Caco-2 (cell line): ENCODE results near the gene SLC25A1. TPM values are rescaled to one million over a fixed set of nuclear protein-coding genes. Genes with fewer than 3 reads are reported as not detected.

Experiments
- BruUV-seq: library from RNA; stranded (reverse); fragments of 400-500 nt; replicated peaks from 2 replicates; lab custom pipeline; 2021; lab: Mats Ljungman, UMichigan
- CTCF ChIA-PET: fragments of 300-600 bp; sonication (Branson Sonifier 250); formaldehyde crosslinking; loops from one replicate; lab custom pipeline; 2022; ENCODE audit warnings: antibody characterized with exemption; lab: Charles Lee
- POLR2A ChIA-PET: fragments of 300-600 bp; sonication (Branson Sonifier 250); formaldehyde crosslinking; loops from one replicate; lab custom pipeline; 2022; ENCODE audit warnings: antibody characterized with exemption; lab: Charles Lee
- DNase-seq, 2 experiments: peaks; one replicate each; pipeline versions ENCODE4 v3.0.0 to v3.0.0-alpha.2; 2020 to 2022
- H3K27me3 ChIP-seq: replicated peaks from 2 replicates; pipeline ENCODE4 v1.6.0; 2011; ENCODE audit warnings: low read length; ENCODE audit not compliant: control insufficient read depth, insufficient read depth
- H3K36me3 ChIP-seq: 2 replicates; pipeline ENCODE4 v1.5.1; 2011; ENCODE audit warnings: low read length; ENCODE audit not compliant: control insufficient read depth, insufficient read depth
- H3K4me1 ChIP-seq: fragments of 250-450 bp; sonication (Bioruptor Pico); 2 replicates; pipeline ENCODE4 v1.5.1; 2020; ENCODE audit warnings: mild to moderate bottlenecking
- H3K4me3 ChIP-seq: 2 replicates; pipeline ENCODE4 v1.5.1; 2011; ENCODE audit warnings: low read depth, mild to moderate bottlenecking, control low read depth, low read length
- H3K9me3 ChIP-seq: fragments of 250-450 bp; sonication (Bioruptor Pico); 2 replicates; pipeline ENCODE4 v1.5.1; 2020; ENCODE audit warnings: mild to moderate bottlenecking, moderate library complexity
- H3K27ac Mint-ChIP-seq: one replicate; pipeline ENCODE4 v1.8.0; 2022; ENCODE audit warnings: mixed read lengths; ENCODE audit not compliant: unreplicated experiment
- H3K27me3 Mint-ChIP-seq: one replicate; pipeline ENCODE4 v1.8.0; 2022; ENCODE audit warnings: mixed read lengths; ENCODE audit not compliant: insufficient read depth, unreplicated experiment
- H3K36me3 Mint-ChIP-seq: one replicate; pipeline ENCODE4 v1.8.0; 2022; ENCODE audit warnings: mild to moderate bottlenecking, mixed read lengths; ENCODE audit not compliant: insufficient read depth, unreplicated experiment
- H3K4me1 Mint-ChIP-seq: one replicate; pipeline ENCODE4 v1.8.0; 2022; ENCODE audit warnings: low read depth, mixed read lengths; ENCODE audit not compliant: unreplicated experiment
- H3K4me3 Mint-ChIP-seq: one replicate; pipeline ENCODE4 v1.8.0; 2022; ENCODE audit warnings: mild to moderate bottlenecking, moderate library complexity, mixed read lengths; ENCODE audit not compliant: unreplicated experiment
- H3K9me3 Mint-ChIP-seq: one replicate; pipeline ENCODE4 v1.8.0; 2022; ENCODE audit warnings: mixed read lengths; ENCODE audit not compliant: unreplicated experiment
- intact Hi-C: fragments of 100-400 bp; cut with micrococcal nuclease; formaldehyde crosslinking; loops from one replicate; pipeline ENCODE4 v1.10.0; 2022; ENCODE audit not compliant: unreplicated experiment
- total RNA-seq: library from RNA; stranded (reverse); gene quantifications from 2 replicates; pipeline ENCODE4 v1.2.3, GENCODE V29; 2022
- TF ChIP-seq, protein P1 (sequence below), 2 experiments: fragments of 200-600 bp in 1 of 2; IDR thresholded peaks; 1 replicate in 1 of 2; 2 replicates in 1 of 2; pipeline versions ENCODE4 v1.5.1 to v1.8.0; 2011 to 2022; ENCODE audit warnings: antibody characterized with exemption in 1 of 2, control low read depth in 1 of 2, inconsistent platforms in 1 of 2, low read depth in 1 of 2, low read length in 1 of 2, mild to moderate bottlenecking in 1 of 2, moderate library complexity in 1 of 2; ENCODE audit not compliant: insufficient read depth in 1 of 2, severe bottlenecking in 1 of 2, unreplicated experiment in 1 of 2

SLC25A1 gene
- total RNA-seq, 1 experiment from 2014 or later, result 155 TPM

DNA sequence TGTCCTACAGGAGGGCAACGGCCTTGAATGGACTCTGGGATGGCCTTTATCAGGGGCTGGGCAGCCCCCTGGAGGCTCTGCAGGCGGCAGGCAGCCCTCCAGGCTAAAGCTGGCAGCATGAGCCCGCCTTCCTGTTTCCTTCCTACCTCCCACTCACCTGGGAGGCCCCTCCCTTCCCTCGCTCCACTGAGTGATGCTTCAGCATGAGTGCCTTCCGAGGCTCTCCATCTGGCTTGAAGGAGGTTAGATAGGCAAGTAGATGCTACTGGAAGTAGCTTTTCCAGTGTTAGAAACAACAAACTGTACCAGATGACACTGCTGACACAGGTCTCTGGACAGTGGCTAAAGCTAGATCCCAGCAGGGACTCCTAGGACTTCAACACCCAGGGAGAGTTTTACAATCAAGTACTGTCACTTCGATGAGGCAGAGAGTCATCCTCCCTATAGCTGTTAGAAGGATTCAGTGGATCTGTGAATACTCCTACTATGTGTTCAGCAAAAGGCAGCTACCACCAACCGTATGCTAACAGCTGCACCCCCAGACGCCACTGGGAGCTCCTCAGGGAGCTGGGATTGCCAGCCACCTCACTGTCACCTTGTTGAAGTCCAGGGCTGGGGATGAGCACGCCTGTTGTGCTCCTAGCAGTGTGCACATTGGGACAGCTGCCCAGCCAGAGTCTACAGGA, 4.1 kb upstream of the SLC25A1 start:
- Histone ChIP-seq H3K4me3 (no peak overlapping the region), H3K36me3 (no peaks in the 10 kb centered on the region), H3K4me1 (no peaks in the 10 kb centered on the region), H3K27me3 (no peaks in the 10 kb centered on the region), H3K9me3 (no peaks in the 10 kb centered on the region)
- CTCF ChIA-PET, result no interaction called here
- TF ChIP-seq, protein P1, sequence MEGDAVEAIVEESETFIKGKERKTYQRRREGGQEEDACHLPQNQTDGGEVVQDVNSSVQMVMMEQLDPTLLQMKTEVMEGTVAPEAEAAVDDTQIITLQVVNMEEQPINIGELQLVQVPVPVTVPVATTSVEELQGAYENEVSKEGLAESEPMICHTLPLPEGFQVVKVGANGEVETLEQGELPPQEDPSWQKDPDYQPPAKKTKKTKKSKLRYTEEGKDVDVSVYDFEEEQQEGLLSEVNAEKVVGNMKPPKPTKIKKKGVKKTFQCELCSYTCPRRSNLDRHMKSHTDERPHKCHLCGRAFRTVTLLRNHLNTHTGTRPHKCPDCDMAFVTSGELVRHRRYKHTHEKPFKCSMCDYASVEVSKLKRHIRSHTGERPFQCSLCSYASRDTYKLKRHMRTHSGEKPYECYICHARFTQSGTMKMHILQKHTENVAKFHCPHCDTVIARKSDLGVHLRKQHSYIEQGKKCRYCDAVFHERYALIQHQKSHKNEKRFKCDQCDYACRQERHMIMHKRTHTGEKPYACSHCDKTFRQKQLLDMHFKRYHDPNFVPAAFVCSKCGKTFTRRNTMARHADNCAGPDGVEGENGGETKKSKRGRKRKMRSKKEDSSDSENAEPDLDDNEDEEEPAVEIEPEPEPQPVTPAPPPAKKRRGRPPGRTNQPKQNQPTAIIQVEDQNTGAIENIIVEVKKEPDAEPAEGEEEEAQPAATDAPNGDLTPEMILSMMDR (IDR thresholded peaks at IDR 0.05; ENCODE audit: insufficient read depth in 1 of 2, low read depth in 1 of 2, low read length in 1 of 2, severe bottlenecking in 1 of 2, unreplicated experiment in 1 of 2), result no peak
- intact Hi-C loops, result no loop called here
- Mint-ChIP-seq H3K4me3 (no peak overlapping the region), H3K36me3 (peaks cover 9% of the 10 kb centered on the region), H3K27ac (no peak overlapping the region), H3K9me3 (no peaks in the 10 kb centered on the region), H3K4me1 (peaks cover 6% of the 10 kb centered on the region), H3K27me3 (no peaks in the 10 kb centered on the region)
- BruUV-seq, result no TSS peak
- POLR2A ChIA-PET, result no interaction called here
- DNase-seq, result no peak

DNA sequence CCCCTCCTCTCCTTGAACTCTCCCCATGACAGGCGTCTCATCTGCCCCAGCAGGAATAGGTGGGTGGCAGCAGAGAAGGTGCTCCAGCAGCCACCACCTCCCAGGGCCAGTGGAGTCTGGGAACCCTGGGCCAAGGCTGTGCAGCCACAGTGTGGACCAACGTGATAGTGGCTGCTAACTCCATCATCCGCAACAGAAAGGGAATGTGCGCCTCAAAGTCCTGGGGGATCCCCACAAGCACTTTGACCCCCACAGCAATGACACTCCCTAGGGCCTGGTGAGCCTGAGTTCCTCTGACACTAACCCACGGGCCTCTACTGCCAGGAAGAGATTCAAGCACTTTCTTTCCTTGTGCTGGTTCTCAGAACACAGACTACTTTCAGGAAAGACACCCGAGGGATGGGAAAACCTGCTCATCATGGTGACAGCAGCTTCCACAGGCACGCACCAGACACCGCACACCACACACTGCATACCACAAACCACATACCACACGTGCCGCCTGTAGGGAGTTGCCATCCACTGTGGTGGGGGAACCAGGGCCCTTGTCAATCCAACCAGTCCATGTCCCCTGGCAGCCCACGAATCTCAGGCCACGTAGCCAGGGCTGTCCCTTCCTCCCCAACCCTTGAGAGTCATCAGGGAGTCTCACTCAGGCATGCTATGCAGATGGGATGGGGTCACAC, 3.4 kb upstream of the SLC25A1 start:
- no TSS peak for BruUV-seq
- Histone ChIP-seq H3K9me3 (no peaks in the 10 kb centered on the region), H3K4me1 (peaks cover 2% of the 10 kb centered on the region), H3K36me3 (no peaks in the 10 kb centered on the region), H3K27me3 (no peaks in the 10 kb centered on the region), H3K4me3 (no peak overlapping the region)
- H3K4me1 Mint-ChIP-seq, result peaks cover 6% of the 10 kb centered on the region
- intact Hi-C loops, result no loop called here
- ChIA-PET POLR2A (no interaction called here), CTCF (no interaction called here)
- no peaks in the 10 kb centered on the region for H3K9me3 Mint-ChIP-seq
- H3K27me3 Mint-ChIP-seq, result no peaks in the 10 kb centered on the region
- DNase-seq, result no peak
- no peak overlapping the region for H3K27ac Mint-ChIP-seq
- TF ChIP-seq, protein P1 (IDR thresholded peaks at IDR 0.05; ENCODE audit: insufficient read depth in 1 of 2, low read depth in 1 of 2, low read length in 1 of 2, severe bottlenecking in 1 of 2, unreplicated experiment in 1 of 2), result no peak
- H3K36me3 Mint-ChIP-seq, result peaks cover 16% of the 10 kb centered on the region
- no peak overlapping the region for H3K4me3 Mint-ChIP-seq

DNA sequence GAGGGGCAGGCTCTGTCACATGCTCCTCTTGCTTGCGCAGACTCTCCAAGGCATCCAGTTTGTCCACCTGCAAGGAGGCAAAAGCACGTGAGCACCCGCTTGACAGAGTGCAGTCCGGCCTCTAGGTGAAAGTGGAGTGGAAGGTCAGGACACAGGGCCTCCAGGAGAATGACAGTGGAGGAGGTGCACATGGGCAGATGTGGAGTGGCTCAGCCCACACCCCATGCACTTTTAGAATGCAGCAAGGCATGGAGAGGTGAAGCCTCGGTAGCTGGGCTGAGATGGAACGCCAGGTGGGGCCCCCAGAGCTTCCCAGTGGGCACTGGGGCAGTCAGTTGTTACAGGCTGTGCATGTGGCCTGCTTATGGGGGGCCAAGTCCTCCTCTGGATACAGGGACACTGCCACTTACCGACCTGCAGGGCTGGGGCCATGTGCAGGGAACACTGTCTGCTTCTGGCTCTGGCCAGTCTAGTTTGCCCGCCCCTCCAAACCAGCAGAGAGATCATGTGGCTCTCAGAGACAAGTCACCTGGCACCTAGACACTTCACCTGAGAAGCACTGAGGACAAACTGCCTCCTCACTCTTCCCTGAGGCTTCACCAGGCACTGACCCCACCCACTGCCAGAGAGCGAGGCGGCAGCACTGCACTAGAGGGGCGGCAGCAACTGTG, 2.3 kb upstream of the SLC25A1 start:
- H3K4me3 ChIP-seq, result no peak overlapping the region
- Mint-ChIP-seq H3K4me1 (peaks cover 6% of the 10 kb centered on the region), H3K27ac (no peak overlapping the region), H3K9me3 (no peaks in the 10 kb centered on the region), H3K4me3 (no peak overlapping the region), H3K36me3 (peaks cover 23% of the 10 kb centered on the region), H3K27me3 (no peaks in the 10 kb centered on the region)
- TF ChIP-seq, protein P1 (IDR thresholded peaks at IDR 0.05; ENCODE audit: insufficient read depth in 1 of 2, low read depth in 1 of 2, low read length in 1 of 2, severe bottlenecking in 1 of 2, unreplicated experiment in 1 of 2), result no peak
- no peaks in the 10 kb centered on the region for H3K9me3 ChIP-seq
- CTCF ChIA-PET, result no interaction called here
- POLR2A ChIA-PET, result no interaction called here
- BruUV-seq, result no TSS peak
- DNase-seq, result no peak
- peaks cover 3% of the 10 kb centered on the region for H3K36me3 ChIP-seq
- H3K27me3 ChIP-seq, result no peaks in the 10 kb centered on the region
- intact Hi-C loops, result no loop called here
- peaks cover 8% of the 10 kb centered on the region for H3K4me1 ChIP-seq
